Measurements from ENCODE around the gene USP31. TPM values are rescaled to one million over a fixed set of nuclear protein-coding genes. Genes with fewer than 3 reads are reported as not detected.

Gene USP31
- total and polyA plus RNA-seq, 2 of the 13 experiments (the other 11 are each of a cell fraction or from before 2014, with no cell fraction given) = 22.5 to 23.3 TPM

- peaks cover 0 to 5% of the 10 kb centered on the region in 2 experiments; a peak in 1 of 5 replicates for H3K27me3 ChIP-seq (ENCODE audit: control insufficient read depth in 1 of 2, insufficient read depth in 2 of 2, low read length in 2 of 2)
- BruUV-seq (replicated peaks) = TSS peak; percentile 82
- 8% methylated on average over 4 of the region's 4 CpGs for WGBS (ENCODE audit: low lambda C conversion rate)
- H3K4me2 ChIP-seq (ENCODE audit: low read depth, low read length) = peak overlapping the region; percentile 97
- peaks cover 4% of the 10 kb centered on the region; the same call in 1 of the 2 replicates for H4K20me1 ChIP-seq (ENCODE audit: insufficient read depth, low read length)
- no peaks in the 10 kb centered on the region; a peak in 1 of 5 replicates for H3K36me3 ChIP-seq (replicated peaks in 1 of 2; ENCODE audit: control insufficient read depth in 1 of 2, insufficient read depth in 2 of 2, low read length in 2 of 2)
- FAIRE-seq (no peak), ATAC-seq (no peak), DNase-seq (ENCODE audit: low spot score) (no peak)
- intact Hi-C loops (cut with micrococcal nuclease; ENCODE audit: unreplicated experiment) = loop anchor here (1.0 kb wide), 1 partner anchor 58 kb away; no protein-coding TSS in a partner anchor
- ChIA-PET CTCF (ENCODE audit: low intra/inter-chr PET ratio, low total read pairs) (no interaction called here), POLR2A (interaction anchor here (0.8 to 2.3 kb wide), 3 partner anchors 11 to 58 kb away, joined by 3 to 11 read pairs (median 5); no protein-coding TSS in a partner anchor)
- peak overlapping the region; percentile 60 to 99 (median 63) for H3K4me3 ChIP-seq (replicated peaks in 1 of 3; ENCODE audit: insufficient read depth in 1 of 3, low read depth in 2 of 3, low read length in 3 of 3)
- in situ Hi-C loops (cut with HindIII; ENCODE audit: extremely low pct_ligation_motif_present, low pct_unique_long_range_greater_than_20kb) = loop anchor here (10.0 kb wide), 1 partner anchor 65 kb away; no protein-coding TSS in a partner anchor
- peak overlapping the region; percentile 46; the same call in 1 of the 2 replicates for H3K9ac ChIP-seq (ENCODE audit: insufficient read depth, low read depth, low read length)
- H3K27ac ChIP-seq (ENCODE audit: extremely low read length, insufficient read depth, low read length) = no peak overlapping the region
- H3K79me2 ChIP-seq (ENCODE audit: insufficient read depth, low read length) = peaks cover 36% of the 10 kb centered on the region
- H3K4me1 ChIP-seq (ENCODE audit: insufficient read depth, low read length) = peaks cover 56% of the 10 kb centered on the region
- peak overlapping the region; percentile 98 for H2AFZ ChIP-seq (ENCODE audit: low read length)
- H3K9me3 ChIP-seq (ENCODE audit: low read length) = no peaks in the 10 kb centered on the region
- TF ChIP-seq ZNF572 (CRISPR knock-in tag; IDR thresholded peaks at IDR 0.05) (no peak), TFAP4 (IDR thresholded peaks at IDR 0.05; ENCODE audit: borderline replicate concordance, low read depth) (no peak), SNRNP70 (IDR thresholded peaks at IDR 0.05; ENCODE audit: low read depth, low read length) (no peak), RARA (CRISPR knock-in tag; IDR thresholded peaks at IDR 0.05) (no peak), NR2F1 (CRISPR knock-in tag; IDR thresholded peaks at IDR 0.05) (0 out of 4 replicates have a peak, but pooled peaks of 1 of the 2 experiments have one; percentile 17), ZNF709 (CRISPR knock-in tag; IDR thresholded peaks at IDR 0.05) (0 out of 2 replicates have a peak, but pooled peaks have one; percentile 34), TOE1 (CRISPR knock-in tag; IDR thresholded peaks at IDR 0.05) (0 out of 2 replicates have a peak, but pooled peaks have one; percentile 3), ZNF430 (CRISPR knock-in tag; IDR thresholded peaks at IDR 0.05) (no peak), DBP (CRISPR knock-in tag; IDR thresholded peaks at IDR 0.05; ENCODE audit: not compliant biosample characterization) (no peak), CEBPG (CRISPR knock-in tag; IDR thresholded peaks at IDR 0.05) (no peak), JDP2 (CRISPR knock-in tag; IDR thresholded peaks at IDR 0.05; ENCODE audit: borderline replicate concordance) (no peak), KMT2B (CRISPR knock-in tag; IDR thresholded peaks at IDR 0.05) (no peak), FOSL2 (CRISPR knock-in tag; IDR thresholded peaks at IDR 0.05) (no peak), MIXL1 (CRISPR knock-in tag; IDR thresholded peaks at IDR 0.05) (no peak), NR2F2 (IDR thresholded peaks at IDR 0.05; ENCODE audit: borderline replicate concordance, low read depth) (no peak), ZC3H13 (CRISPR knock-in tag; IDR thresholded peaks at IDR 0.05) (no peak), JARID2 (CRISPR knock-in tag; IDR thresholded peaks at IDR 0.05; ENCODE audit: insufficient replicate concordance) (no peak), ZNF34 (CRISPR knock-in tag; IDR thresholded peaks at IDR 0.05; ENCODE audit: borderline replicate concordance) (no peak), NKX3-1 (CRISPR knock-in tag; IDR thresholded peaks at IDR 0.05) (no peak), ZUFSP (CRISPR knock-in tag; IDR thresholded peaks at IDR 0.05; ENCODE audit: borderline replicate concordance) (no peak), ZSCAN22 (CRISPR knock-in tag; IDR thresholded peaks at IDR 0.05) (no peak), IRF2 (CRISPR knock-in tag; IDR thresholded peaks at IDR 0.05) (no peak)
- TF ChIP-seq, protein P1, sequence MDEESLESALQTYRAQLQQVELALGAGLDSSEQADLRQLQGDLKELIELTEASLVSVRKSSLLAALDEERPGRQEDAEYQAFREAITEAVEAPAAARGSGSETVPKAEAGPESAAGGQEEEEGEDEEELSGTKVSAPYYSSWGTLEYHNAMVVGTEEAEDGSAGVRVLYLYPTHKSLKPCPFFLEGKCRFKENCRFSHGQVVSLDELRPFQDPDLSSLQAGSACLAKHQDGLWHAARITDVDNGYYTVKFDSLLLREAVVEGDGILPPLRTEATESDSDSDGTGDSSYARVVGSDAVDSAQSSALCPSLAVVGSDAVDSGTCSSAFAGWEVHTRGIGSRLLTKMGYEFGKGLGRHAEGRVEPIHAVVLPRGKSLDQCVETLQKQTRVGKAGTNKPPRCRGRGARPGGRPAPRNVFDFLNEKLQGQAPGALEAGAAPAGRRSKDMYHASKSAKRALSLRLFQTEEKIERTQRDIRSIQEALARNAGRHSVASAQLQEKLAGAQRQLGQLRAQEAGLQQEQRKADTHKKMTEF (CRISPR knock-in tag; IDR thresholded peaks at IDR 0.05) = no peak
Observed at GRCh38 chr16:23149993-23150364, 727 bp upstream of the USP31 start.

Measured in HepG2 (cell line).